Activated T-cell treated with anti-CD3 and anti-CD28 coated beads, Interleukin-2, amount 50 U/mL, for 72 hours (primary cell): ENCODE measurements around the gene MCRS1. TPM values are rescaled to one million over a fixed set of nuclear protein-coding genes. Genes with fewer than 3 reads are reported as not detected.
A peak's percentile ranks its signal among the peaks of the same experiment; 100 is the strongest.
"Not testable (repeated sequence)": the region's sequence is repeated elsewhere in the genome, so short reads cannot be mapped to it uniquely, and the experiment has no call there.

Source experiments
- ATAC-seq, 2 donors: fragments of 150-1000 bp; cut with Tn5 transposase; replicated peaks in 1 of 2; 2 replicates each; pipeline ENCODE4 v1.10.0; 2021; ENCODE audit warnings: moderate library complexity in 2 of 2, mild to moderate bottlenecking in 1 of 2
- DNase-seq, 2 donors: peaks; one replicate each; pipeline ENCODE4 v3.0.0; 2021 to 2022; ENCODE audit warnings: mixed read lengths in 1 of 2
- H3K27ac Mint-ChIP-seq: one replicate; pipeline ENCODE4 v1.8.0; 2022; ENCODE audit warnings: mild to moderate bottlenecking, moderate library complexity, mixed read lengths
- H3K27me3 Mint-ChIP-seq: one replicate; pipeline ENCODE4 v1.8.0; 2022; ENCODE audit warnings: low read depth, mixed read lengths
- H3K36me3 Mint-ChIP-seq, 2 donors: one replicate each; pipeline ENCODE4 v1.8.0; 2022; ENCODE audit warnings: mixed read lengths in 2 of 2, mild to moderate bottlenecking in 1 of 2; ENCODE audit not compliant: insufficient read depth in 2 of 2
- H3K4me1 Mint-ChIP-seq: one replicate; pipeline ENCODE4 v1.8.0; 2022; ENCODE audit warnings: low read depth, mixed read lengths
- H3K4me3 Mint-ChIP-seq, 2 donors: one replicate each; pipeline ENCODE4 v1.8.0; 2022; ENCODE audit warnings: mild to moderate bottlenecking in 2 of 2, mixed read lengths in 2 of 2, moderate library complexity in 2 of 2
- H3K9me3 Mint-ChIP-seq, 2 donors: one replicate each; pipeline ENCODE4 v1.8.0; 2022; ENCODE audit warnings: mixed read lengths in 2 of 2
- total RNA-seq, 2 donors: library from RNA; stranded (reverse); gene quantifications; one replicate each; pipeline ENCODE4 v1.2.3, GENCODE V29; 2022

The MCRS1 gene
- total RNA-seq, 2 donors from 2014 or later = 59.4 to 73.8 TPM

- Mint-ChIP-seq H3K9me3 (no peaks in the 10 kb centered on the region), H3K27ac (no peak within 1 kb of the TSS), H3K4me1 (peaks cover 15% of the 10 kb centered on the region), H3K4me3 (peak within 1 kb of the TSS; percentile 72 to 79), H3K36me3 (no peaks in the 10 kb centered on the region), H3K27me3 (peaks cover 39% of the 10 kb centered on the region)
- ATAC-seq (peak; percentile 90 to 91), DNase-seq (peak; percentile 83 to 87)
Observed at GRCh38 chr12:49538510-49539403, 29.2 kb downstream of the MCRS1 start, which contains the start of gene KCNH3. Gene KCNH3 (plus strand): TSS chr12:49539030. CDS start chr12:49539417, 387 bp downstream.

DNA sequence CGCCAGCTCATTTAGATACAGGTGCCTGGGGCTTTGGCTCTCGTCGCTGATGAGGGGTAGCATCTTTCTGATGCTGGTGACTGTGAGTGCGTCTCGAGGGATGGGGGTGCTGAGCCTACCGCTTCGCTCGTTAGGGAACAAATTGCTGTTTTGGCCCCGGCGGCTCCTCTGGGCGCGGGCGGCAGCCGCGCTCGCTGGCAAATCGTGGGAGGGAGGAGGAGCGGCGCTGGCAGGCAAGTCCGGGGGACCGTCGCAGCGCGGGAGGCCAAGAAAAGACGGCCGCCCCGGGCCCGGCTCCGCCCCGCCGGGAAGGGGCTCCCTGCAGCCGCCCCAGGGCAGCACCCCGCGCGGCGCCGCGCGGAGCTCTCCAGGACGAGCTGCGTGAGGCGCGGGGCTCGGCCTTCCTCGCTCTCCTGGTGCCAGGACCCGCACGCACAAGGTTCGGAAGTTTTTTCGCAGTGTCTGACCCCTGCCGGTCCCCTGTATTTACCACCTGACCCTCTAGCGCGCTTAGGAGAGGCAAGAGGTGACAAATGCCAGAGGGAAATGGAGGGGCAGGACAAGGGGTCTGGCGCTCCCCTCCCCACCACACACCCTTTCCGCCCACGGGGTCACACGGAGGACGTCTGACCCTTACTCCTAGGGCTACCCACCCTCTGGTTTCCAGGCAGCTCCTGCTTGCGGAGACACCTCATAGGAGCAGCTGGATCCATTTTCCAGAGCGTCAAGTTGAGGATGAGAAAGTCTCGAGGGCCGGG is 30.0 kb downstream of the MCRS1 start:
- Mint-ChIP-seq H3K4me1 (peaks cover 15% of the 10 kb centered on the region), H3K9me3 (no peaks in the 10 kb centered on the region), H3K27me3 (peaks cover 39% of the 10 kb centered on the region), H3K4me3 (peak overlapping the region; percentile 79 to 89), H3K27ac (no peak overlapping the region), H3K36me3 (no peaks in the 10 kb centered on the region)
- ATAC-seq (peak; percentile 36 to 41), DNase-seq (peak; percentile 32 to 49)

- Mint-ChIP-seq H3K9me3 (no peaks in the 10 kb centered on the region), H3K27ac (no peak overlapping the region), H3K36me3 (no peaks in the 10 kb centered on the region), H3K4me3 (peak overlapping the region; percentile 79 to 89), H3K27me3 (peaks cover 39% of the 10 kb centered on the region), H3K4me1 (peaks cover 15% of the 10 kb centered on the region)
- DNase-seq = no peak
- ATAC-seq = no peak
Observed at GRCh38 chr12:49537231-49537751, 30.7 kb downstream of the MCRS1 start.

- H3K9me3 Mint-ChIP-seq = no peaks in the 10 kb centered on the region
- peaks cover 39% of the 10 kb centered on the region for H3K27me3 Mint-ChIP-seq
- no peak overlapping the region for H3K27ac Mint-ChIP-seq
- no peak for DNase-seq
- H3K36me3 Mint-ChIP-seq = no peaks in the 10 kb centered on the region
- H3K4me3 Mint-ChIP-seq = peak overlapping the region in 1 of 2 donors; percentile 79
- peaks cover 15% of the 10 kb centered on the region for H3K4me1 Mint-ChIP-seq
- ATAC-seq = no peak
Observed at GRCh38 chr12:49536526-49537071, 31.3 kb downstream of the MCRS1 start.

DNA sequence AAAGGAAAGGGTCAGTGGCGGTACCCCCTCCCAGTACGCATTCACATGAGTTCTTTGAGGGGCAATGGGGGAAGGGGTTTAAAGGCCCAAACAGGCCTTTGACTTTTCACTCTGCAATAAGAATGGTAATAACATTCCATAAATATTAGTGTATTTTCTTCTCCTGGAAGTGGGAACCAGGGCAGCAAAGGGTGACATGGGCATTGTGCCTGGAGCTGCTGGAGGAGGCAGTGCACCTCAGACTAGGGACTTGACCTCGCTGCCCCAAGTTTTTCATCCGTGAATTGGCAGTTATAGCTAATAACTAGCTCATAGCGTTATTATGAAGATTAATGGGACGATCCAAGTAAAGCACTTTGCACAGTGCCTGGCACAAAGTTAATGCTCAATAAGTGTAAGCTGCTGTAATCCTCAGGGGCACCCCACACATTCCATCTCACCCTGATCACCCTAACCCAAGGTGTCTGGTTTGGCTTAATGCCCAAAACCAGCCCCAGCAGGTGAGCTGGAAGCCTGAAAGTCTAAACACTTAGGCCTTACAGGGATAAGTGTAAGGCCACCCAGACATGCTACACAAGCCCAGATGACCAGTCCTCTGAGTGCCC is 31.9 kb downstream of the MCRS1 start:
- no peak for ATAC-seq
- peaks cover 35% of the 10 kb centered on the region for H3K27me3 Mint-ChIP-seq
- H3K4me3 Mint-ChIP-seq = no peak overlapping the region
- H3K9me3 Mint-ChIP-seq = no peaks in the 10 kb centered on the region
- H3K27ac Mint-ChIP-seq = no peak overlapping the region
- H3K36me3 Mint-ChIP-seq = no peaks in the 10 kb centered on the region
- DNase-seq = no peak
- H3K4me1 Mint-ChIP-seq = peaks cover 15% of the 10 kb centered on the region

DNA sequence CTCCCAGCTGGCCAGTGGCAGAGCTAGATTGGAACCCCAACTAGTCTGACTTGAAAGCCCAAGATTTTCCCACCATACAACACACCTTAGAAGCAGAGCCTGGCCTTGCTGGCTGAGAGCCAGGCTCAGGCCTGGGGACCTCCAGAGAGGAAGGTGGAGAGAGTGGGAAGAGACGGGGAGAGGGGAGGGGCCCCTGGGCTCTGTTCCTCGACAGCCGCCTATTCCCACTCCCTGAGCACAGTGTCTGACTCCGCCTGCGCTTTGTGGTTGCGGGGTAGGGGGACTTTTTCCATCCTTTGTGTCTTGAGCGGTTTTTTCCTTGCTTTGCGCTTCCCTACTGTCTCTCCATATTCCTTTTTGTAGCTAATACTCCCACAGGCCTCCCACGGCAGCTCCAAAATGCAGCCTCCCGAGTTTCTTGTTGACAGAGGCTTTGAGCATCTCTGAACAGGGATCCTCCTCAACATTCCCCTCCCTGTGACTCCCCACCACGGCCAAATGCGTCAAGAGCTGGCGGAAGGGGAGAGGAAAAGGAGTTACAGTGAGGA is 33.1 kb downstream of the MCRS1 start:
- no peaks in the 10 kb centered on the region for H3K36me3 Mint-ChIP-seq
- H3K4me1 Mint-ChIP-seq = peaks cover 8% of the 10 kb centered on the region
- no peak overlapping the region for H3K4me3 Mint-ChIP-seq
- no peaks in the 10 kb centered on the region for H3K9me3 Mint-ChIP-seq
- no peak for ATAC-seq
- peaks cover 22% of the 10 kb centered on the region for H3K27me3 Mint-ChIP-seq
- H3K27ac Mint-ChIP-seq = no peak overlapping the region
- no peak for DNase-seq

DNA sequence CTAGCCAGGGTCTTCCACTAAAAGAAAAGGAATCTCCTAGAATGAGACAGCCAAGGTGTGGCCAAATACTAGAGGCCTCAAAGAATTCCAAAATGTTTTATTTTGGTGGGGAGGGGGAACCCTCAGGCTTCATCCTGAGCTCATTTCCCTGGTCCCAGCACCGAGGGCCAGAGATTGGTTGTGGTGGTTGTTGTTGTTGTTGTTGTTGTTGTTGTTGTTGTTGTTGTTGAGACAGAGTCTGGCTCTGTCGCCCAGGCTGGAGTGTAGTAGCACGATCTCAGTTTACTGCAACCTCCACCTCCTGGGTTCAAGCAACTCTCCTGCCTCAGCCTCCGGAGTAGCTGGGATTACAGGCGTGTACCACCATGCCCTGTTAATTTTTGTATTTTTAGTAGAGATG is 33.8 kb downstream of the MCRS1 start:
- H3K9me3 Mint-ChIP-seq, H3K4me3 Mint-ChIP-seq, ATAC-seq, DNase-seq, H3K36me3 Mint-ChIP-seq, H3K27ac Mint-ChIP-seq, H3K4me1 Mint-ChIP-seq: not testable (repeated sequence)
- peaks cover 19% of the 10 kb centered on the region for H3K27me3 Mint-ChIP-seq

GRCh38 chr12:49533331-49533730 is 34.6 kb downstream of the MCRS1 start:
- peaks cover 19% of the 10 kb centered on the region for H3K27me3 Mint-ChIP-seq
- no peak for DNase-seq
- no peak overlapping the region for H3K4me3 Mint-ChIP-seq
- no peak for ATAC-seq
- H3K4me1 Mint-ChIP-seq = peaks cover 4% of the 10 kb centered on the region
- no peak overlapping the region for H3K27ac Mint-ChIP-seq
- H3K9me3 Mint-ChIP-seq = no peaks in the 10 kb centered on the region
- no peaks in the 10 kb centered on the region for H3K36me3 Mint-ChIP-seq

- DNase-seq (no peak), ATAC-seq (no peak)
- no peak overlapping the region for H3K4me3 Mint-ChIP-seq
- peaks cover 4% of the 10 kb centered on the region for H3K27me3 Mint-ChIP-seq
- peaks cover under 1% of the 10 kb centered on the region for H3K4me1 Mint-ChIP-seq
- no peaks in the 10 kb centered on the region for H3K9me3 Mint-ChIP-seq
- H3K36me3 Mint-ChIP-seq = no peaks in the 10 kb centered on the region
- no peak overlapping the region for H3K27ac Mint-ChIP-seq
Observed at GRCh38 chr12:49531745-49532144, 36.2 kb downstream of the MCRS1 start.

DNA sequence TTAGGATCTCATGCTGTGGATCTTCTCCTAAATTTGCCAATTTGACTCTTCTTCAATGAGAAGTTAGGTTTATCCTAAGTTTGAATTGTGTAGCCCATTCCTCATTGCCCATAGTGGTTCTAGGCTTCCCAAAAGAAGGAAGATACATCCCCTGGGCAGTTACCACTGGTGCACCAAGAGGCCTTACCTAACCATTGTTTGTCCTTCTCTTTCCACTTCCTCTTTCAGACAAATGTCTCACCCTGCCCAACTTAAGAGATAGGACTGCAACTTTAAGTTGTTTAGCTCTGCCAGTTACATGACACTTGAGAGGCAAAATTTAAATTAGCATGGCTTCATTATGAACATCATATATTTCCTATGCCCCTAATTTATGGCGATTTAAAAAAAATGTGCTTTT is 38.5 kb downstream of the MCRS1 start:
- Mint-ChIP-seq H3K36me3 (no peaks in the 10 kb centered on the region), H3K9me3 (no peaks in the 10 kb centered on the region), H3K27me3 (no peaks in the 10 kb centered on the region), H3K4me3 (no peak overlapping the region), H3K27ac (no peak overlapping the region), H3K4me1 (no peaks in the 10 kb centered on the region)
- DNase-seq (no peak), ATAC-seq (no peak)

DNA sequence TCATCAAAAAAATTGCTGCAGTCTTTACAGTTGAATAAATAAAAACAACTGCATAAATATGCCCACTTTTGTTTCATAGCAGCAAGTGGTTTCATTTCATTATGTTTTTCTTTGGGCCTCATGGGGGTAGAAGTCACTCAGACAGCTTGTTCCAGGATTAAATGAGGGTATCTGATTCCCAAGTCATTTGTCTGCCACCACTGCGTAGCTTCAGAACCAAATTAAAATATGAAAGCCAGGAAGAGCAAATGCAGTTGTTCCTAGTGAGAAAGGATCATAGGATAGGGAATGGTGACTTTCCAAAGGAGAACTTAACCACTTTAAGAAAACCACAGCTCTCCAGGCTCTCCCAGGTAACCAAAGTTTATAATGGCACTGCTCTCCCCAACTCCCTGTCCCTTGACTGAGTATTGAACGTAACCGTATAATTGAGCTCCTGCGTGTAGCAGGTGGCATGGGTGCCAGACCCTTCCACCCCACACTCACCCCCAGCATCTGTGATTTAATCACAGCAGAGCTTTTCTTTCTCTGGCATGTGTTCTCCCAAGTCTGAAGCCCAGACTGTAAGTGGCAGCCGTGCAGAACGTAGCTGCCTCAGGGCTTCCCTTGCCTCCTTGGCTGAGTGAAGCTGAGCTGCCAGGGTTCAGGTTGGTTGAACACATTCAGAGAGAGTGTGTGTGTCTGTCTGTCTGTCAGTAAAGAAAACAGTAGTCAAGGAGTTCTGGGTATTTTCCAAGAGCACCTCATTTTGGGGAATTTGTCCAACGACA is 40.4 kb downstream of the MCRS1 start:
- Mint-ChIP-seq H3K9me3 (no peaks in the 10 kb centered on the region), H3K4me3 (no peak overlapping the region), H3K36me3 (no peaks in the 10 kb centered on the region), H3K27ac (no peak overlapping the region), H3K27me3 (no peaks in the 10 kb centered on the region), H3K4me1 (no peaks in the 10 kb centered on the region)
- ATAC-seq = no peak
- DNase-seq = no peak

GRCh38 chr12:49525942-49526341 is 42.0 kb downstream of the MCRS1 start:
- Mint-ChIP-seq H3K27me3 (no peaks in the 10 kb centered on the region), H3K4me1 (no peaks in the 10 kb centered on the region), H3K4me3 (no peak overlapping the region), H3K9me3 (no peaks in the 10 kb centered on the region), H3K27ac (no peak overlapping the region), H3K36me3 (no peaks in the 10 kb centered on the region)
- ATAC-seq = no peak
- no peak for DNase-seq
